Heart right ventricle (tissue), 16 donors: Measurements from ENCODE around the gene USP12. TPM values are rescaled to one million over a fixed set of nuclear protein-coding genes. Genes with fewer than 3 reads are reported as not detected.

Source experiments
- ATAC-seq, 8 donors: fragments of 200-7000 bp; cut with Tn5 transposase; one replicate each; pipeline ENCODE4 v1.9.1; 2020; ENCODE audit warnings: mild to moderate bottlenecking in 8 of 8, moderate library complexity in 8 of 8, moderate number of reproducible peaks in 1 of 8
- DNase-seq, 2 donors: peaks; one replicate each; pipeline ENCODE4 v3.0.0-alpha.2; 2020
- H3K27ac ChIP-seq, 10 donors: fragments of 200-600 bp; sonication (generic) in 2 of 10; one replicate each; pipeline versions ENCODE4 v1.5.0 to v1.8.0; 2020 to 2022; ENCODE audit warnings: mild to moderate bottlenecking in 3 of 10
- H3K27me3 ChIP-seq, 7 donors: fragments of 200-600 bp; one replicate each; pipeline ENCODE4 v1.8.0; 2021 to 2022; ENCODE audit warnings: mild to moderate bottlenecking in 2 of 7
- H3K36me3 ChIP-seq, 9 donors: fragments of 200-600 bp; sonication (generic) in 1 of 9; one replicate each; pipeline versions ENCODE4 v1.5.0 to v1.8.0; 2020 to 2022; ENCODE audit warnings: mild to moderate bottlenecking in 2 of 9
- H3K4me1 ChIP-seq, 9 donors: fragments of 200-600 bp; sonication (generic) in 1 of 9; one replicate each; pipeline versions ENCODE4 v1.5.0 to v1.8.0; 2020 to 2022; ENCODE audit warnings: mild to moderate bottlenecking in 4 of 9
- H3K4me3 ChIP-seq, 10 donors: fragments of 200-600 bp; sonication (generic) in 2 of 10; one replicate each; pipeline versions ENCODE4 v1.5.0 to v1.8.0; 2020 to 2022; ENCODE audit warnings: mild to moderate bottlenecking in 7 of 10, moderate library complexity in 2 of 10
- H3K9me3 ChIP-seq, 11 donors: fragments of 200-600 bp in 10 of 11; sonication (generic) in 2 of 11; one replicate each; pipeline versions ENCODE4 v1.5.0 to v1.8.0; 2013 to 2022; ENCODE audit warnings: mild to moderate bottlenecking in 2 of 11, control low read depth in 1 of 11, moderate library complexity in 1 of 11
- CTCF ChIP-seq, 9 donors: fragments of 200-600 bp; sonication (generic) in 2 of 9; IDR thresholded peaks; one replicate each; pipeline versions ENCODE4 v1.5.0 to v1.8.0; 2021 to 2022; ENCODE audit warnings: antibody characterized with exemption in 9 of 9, mild to moderate bottlenecking in 5 of 9, moderate library complexity in 1 of 9
- WGBS, 2 donors: extraction: QIAGEN DNeasy Blood & Tissue Kit; methylation state at CpG; one replicate each; pipeline ENCODE4 v1.1.7; 2013; ENCODE audit warnings: inconsistent platforms in 1 of 2; 5-methylcytosine and 5-hydroxymethylcytosine counted together
- intact Hi-C, 10 donors: fragments of 100-400 bp; cut with DNase I; formaldehyde crosslinking; loops; one replicate each; pipeline versions ENCODE4 v1.11.1 to v1.14.2; 2022
- polyA plus RNA-seq, 2 donors: library from polyadenylated mRNA; stranded (reverse); fragments of 200-250 nt; gene quantifications; one replicate each; pipeline ENCODE4 v1.2.3, GENCODE V29; 2013
- total RNA-seq, 10 donors: library from RNA; stranded (reverse); fragmentation: NEBNext Ultra II Directional in 3 of 10; extraction: Animal tissue kit (Norgen Biotek cat#: 25700) in 3 of 10; gene quantifications; one replicate each; pipeline versions ENCODE4 v1.2.1 to v1.2.4, GENCODE V29; 2021 to 2023
- donor health status: Arrhythmogenic right ventricular cardiomyopathy.
- donor health status: ischemic (EF 13 %, LVEDD 7.1; RV severe dilation, severe dysfunction).
- donor health status: healthy with polysubstance abuse.
- donor health status: DM: no; HTN: yes; CAD: no.
- donor health status: DM: no; HTN: no; CAD: no.
- donor health status: ischemic (EF 25% LVEDD 6.9; RV normal size, moderate dysfunction).
- donor health status: ischemic (EF 25% LVEDD 5.7; RV mildly dilated, moderate dysfunction).
- donor health status: healthy.
- donor health status: DM: yes; HTN: yes; CAD: no.
- donor health status: Ischemic cardiomyopathy.
- donor health status: ischemic (EF 35%, LVEDD 5.7; RV mildly dilated, moderate dysfunction).
- donor health status: nonischemic (EF 11% LVEDD 7.7; RV severe dilation, severe dysfunction).
- donor health status: DM: yes; HTN: yes; CAD: no.
- donor health status: PGD.
- donor health status: ischemic (EF 29% LVEDD 5.4; RV normal size, mild dysfunction).
- donor health status: nonischemic (EF 23%, LVEDD 6.1; RV moderate dilation, normal function).

Gene USP12
- total and polyA plus RNA-seq, 12 donors = 4.3 to 22.9 (median 19.0) TPM

GRCh38 chr13:27120811-27121210, 50.8 kb downstream of the USP12 start:
- no peak overlapping the region for H3K27ac ChIP-seq
- peaks cover 0 to 54% (median 23%) of the 10 kb centered on the region in 9 donors for H3K4me1 ChIP-seq

GRCh38 chr13:27120011-27120410, 51.6 kb downstream of the USP12 start:
- intact Hi-C loops = no loop called here
- no peak overlapping the region for H3K27ac ChIP-seq
- no peak overlapping the region for H3K4me3 ChIP-seq
- no peak for TF ChIP-seq CTCF (IDR thresholded peaks at IDR 0.05)
- WGBS, 2 donors = 97 to 98% methylated on average over 3 of the region's 3 CpGs
- H3K27me3 ChIP-seq = no peaks in the 10 kb centered on the region
- H3K36me3 ChIP-seq = peaks cover 0 to 16% (median 0%) of the 10 kb centered on the region in 9 donors
- H3K9me3 ChIP-seq = peaks cover 0 to 26% (median 4%) of the 10 kb centered on the region in 11 donors
- H3K4me1 ChIP-seq = peaks cover 0 to 47% (median 20%) of the 10 kb centered on the region in 9 donors
- no peak for ATAC-seq
- DNase-seq = no peak

More at GRCh38 chr13:27120811-27121210, 50.8 kb downstream of the USP12 start:
- DNase-seq (no peak), ATAC-seq (peak in 2 of 8 donors; percentile 31 to 40)
- Histone ChIP-seq H3K4me3 (no peak overlapping the region), H3K36me3 (peaks cover 0 to 9% (median 0%) of the 10 kb centered on the region in 9 donors), H3K9me3 (peaks cover 0 to 29% (median 4%) of the 10 kb centered on the region in 11 donors), H3K27me3 (no peaks in the 10 kb centered on the region)
- intact Hi-C loops = loop anchor here in 1 of 10 donors (1.0 kb wide), 1 partner anchor 19 kb away; no protein-coding TSS in a partner anchor
- no peak for TF ChIP-seq CTCF (IDR thresholded peaks at IDR 0.05)
- 27 to 47% methylated on average over 3 of the region's 3 CpGs for WGBS, 2 donors

- no peak overlapping the region for H3K27ac ChIP-seq
- peaks cover 0 to 53% (median 27%) of the 10 kb centered on the region in 9 donors for H3K4me1 ChIP-seq
- intact Hi-C loops = no loop called here
These were observed 53.1 kb downstream of the USP12 start for GRCh38 chr13:27118428-27119054.

GRCh38 chr13:27117952-27118351, 53.7 kb downstream of the USP12 start:
- no peak overlapping the region for H3K4me3 ChIP-seq
- DNase-seq = no peak
- H3K36me3 ChIP-seq = peaks cover 0 to 25% (median 3%) of the 10 kb centered on the region in 9 donors
- no peak for TF ChIP-seq CTCF (IDR thresholded peaks at IDR 0.05)
- 59 to 67% methylated on average over 5 of the region's 5 CpGs for WGBS, 2 donors
- H3K27me3 ChIP-seq = no peaks in the 10 kb centered on the region
- H3K4me1 ChIP-seq = peaks cover 0 to 53% (median 27%) of the 10 kb centered on the region in 9 donors
- intact Hi-C loops = loop anchor here in 1 of 10 donors (2.0 kb wide), 1 partner anchor 63 kb away; no protein-coding TSS in a partner anchor
- peaks cover 0 to 10% (median 0%) of the 10 kb centered on the region in 11 donors for H3K9me3 ChIP-seq
- no peak overlapping the region for H3K27ac ChIP-seq
- no peak for ATAC-seq

More at GRCh38 chr13:27118428-27119054, 53.1 kb downstream of the USP12 start:
- no peak overlapping the region for H3K4me3 ChIP-seq
- peaks cover 0 to 23% (median under 1%) of the 10 kb centered on the region in 9 donors for H3K36me3 ChIP-seq
- DNase-seq (no peak), ATAC-seq (no peak)
- H3K9me3 ChIP-seq = peaks cover 0 to 16% (median 2%) of the 10 kb centered on the region in 11 donors
- no peak for TF ChIP-seq CTCF (IDR thresholded peaks at IDR 0.05)
- 89 to 94% methylated on average over 3 of the region's 3 CpGs for WGBS, 2 donors
- no peaks in the 10 kb centered on the region for H3K27me3 ChIP-seq
